ENCODE data around the gene PITX3. TPM values are rescaled to one million over a fixed set of nuclear protein-coding genes. Genes with fewer than 3 reads are reported as not detected.

The PITX3 gene
- polyA plus RNA-seq, 1 of the 3 experiments (the other 2 are of a cell fraction), result not detected

DNA sequence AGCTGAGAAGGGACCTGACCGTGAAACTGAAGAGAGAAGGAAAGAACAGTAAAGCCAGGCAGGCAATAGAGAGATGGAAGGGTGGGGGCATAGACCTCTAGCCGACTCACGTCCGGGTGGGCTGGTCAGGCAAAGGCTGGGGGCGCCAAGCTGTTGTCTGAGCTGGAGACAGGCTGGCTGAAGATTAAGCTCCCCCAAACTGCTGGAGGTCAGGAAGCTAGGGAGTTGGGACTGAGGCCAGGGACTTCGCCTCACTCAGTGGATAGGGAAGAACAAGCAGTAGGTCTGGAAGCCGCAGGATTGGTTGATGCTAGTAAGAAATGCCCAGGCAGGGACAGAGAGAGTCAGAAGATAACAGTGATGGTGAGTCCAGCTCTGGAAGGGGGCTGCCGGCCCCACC, 5.3 kb downstream of the PITX3 start:
- Histone ChIP-seq H3K9me2 (no peaks in the 10 kb centered on the region), H3K27me3 (ENCODE audit: insufficient read depth) (peaks cover 10% of the 10 kb centered on the region; the same call in 1 of the 2 replicates), H4K20me1 (ENCODE audit: insufficient read depth) (no peaks in the 10 kb centered on the region), H3K4me2 (no peak overlapping the region), H3K4me1 (ENCODE audit: control insufficient read depth in 1 of 2, insufficient read depth in 2 of 2, low read depth in 1 of 2, low read length in 1 of 2) (peaks cover 0 to 9% of the 10 kb centered on the region in 2 experiments; a peak in 1 of 4 replicates), H3K79me2 (ENCODE audit: insufficient read depth) (no peaks in the 10 kb centered on the region), H3K4me3 (ENCODE audit: low read depth in 2 of 2, low read length in 1 of 2) (no peak overlapping the region), H3K36me3 (replicated peaks in 1 of 2; ENCODE audit: control insufficient read depth in 1 of 2, insufficient read depth in 2 of 2, low read length in 1 of 2) (no peaks in the 10 kb centered on the region), H2AFZ (ENCODE audit: low read depth) (no peak overlapping the region), H3K9me3 (no peaks in the 10 kb centered on the region), H3F3A (replicated peaks; ENCODE audit: insufficient read depth) (peaks cover 18% of the 10 kb centered on the region), H3K9ac (no peak overlapping the region), H3K27ac (ENCODE audit: low read depth in 2 of 2, low read length in 1 of 2) (no peak overlapping the region)
- POLR2A ChIA-PET, result no interaction called here
- TF ChIP-seq EZH2phosphoT487 (IDR thresholded peaks at IDR 0.05; ENCODE audit: borderline replicate concordance, low read depth) (no peak), FOSL2 (IDR thresholded peaks at IDR 0.05; ENCODE audit: borderline replicate concordance, low read depth) (no peak), RFX5 (IDR thresholded peaks at IDR 0.05; ENCODE audit: low read length) (no peak)
- peak; percentile 12 for DNase-seq
- CTCF ChIA-PET, result interaction anchor here (1.2 to 23.6 kb wide), 6 partner anchors 67 to 164 kb away, joined by 3 to 824 read pairs (median 4); no protein-coding TSS in a partner anchor
- WGBS (ENCODE audit: low lambda C conversion rate), result 81% methylated on average over 7 of the region's 8 CpGs

DNA sequence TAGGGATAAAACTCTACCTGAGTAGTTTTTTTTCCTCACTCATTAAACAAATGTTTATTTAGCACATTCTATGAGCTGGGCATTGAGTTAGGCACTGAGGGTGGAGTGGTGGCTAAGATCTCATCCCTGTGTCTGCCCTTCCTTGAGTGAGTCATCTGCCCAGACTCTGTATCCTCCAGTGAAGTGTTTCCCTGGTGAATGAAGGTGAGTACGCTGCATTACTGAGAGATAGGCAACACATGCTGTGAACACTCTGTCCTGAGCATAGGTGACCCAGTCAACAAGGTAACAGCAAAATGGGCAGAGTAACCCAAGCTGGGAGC, 5.8 kb downstream of the PITX3 start:
- ChIA-PET CTCF (interaction anchor here (1.2 to 23.6 kb wide), 6 partner anchors 66 to 164 kb away, joined by 3 to 824 read pairs (median 4); no protein-coding TSS in a partner anchor), POLR2A (no interaction called here)

DNA sequence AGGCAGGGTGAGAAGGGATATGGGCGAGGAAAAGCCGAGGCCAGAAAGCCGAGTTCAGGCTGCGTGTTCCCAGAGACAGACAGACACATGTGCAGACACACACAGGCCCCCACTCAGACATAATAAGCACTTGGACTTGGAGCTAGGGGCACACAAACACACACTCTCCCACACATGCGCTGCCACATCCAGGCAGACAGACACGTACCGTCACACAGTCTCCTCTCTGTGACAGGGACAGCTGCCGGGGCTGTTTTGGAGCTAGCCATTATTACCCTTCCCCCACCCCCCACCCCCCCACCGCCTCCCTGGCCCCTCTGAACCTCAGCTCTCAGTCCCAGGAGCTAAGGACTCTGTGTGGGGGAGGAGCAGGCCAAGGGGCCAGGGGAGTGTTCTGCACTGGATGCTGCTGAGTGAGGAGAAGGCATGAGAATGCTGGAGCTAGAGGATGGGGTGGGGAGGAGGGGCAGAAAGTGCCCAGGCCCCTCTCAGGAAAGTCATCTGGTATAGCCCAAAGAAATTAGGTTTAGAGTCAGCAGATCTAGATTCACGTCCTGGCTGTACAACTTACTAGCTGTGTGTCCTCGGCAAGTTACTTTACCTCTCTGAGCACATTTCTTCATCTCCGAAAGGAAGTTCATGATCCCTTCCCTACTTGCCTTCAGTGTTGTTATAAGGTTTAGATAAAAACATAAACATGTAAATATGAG, 6.3 kb downstream of the PITX3 start:
- peak; percentile 21 for DNase-seq
- H2AFZ ChIP-seq (ENCODE audit: low read depth), result no peak overlapping the region
- H3K9me3 ChIP-seq, result no peaks in the 10 kb centered on the region
- H3K4me2 ChIP-seq, result no peak overlapping the region
- 84% methylated on average over 12 of the region's 12 CpGs for WGBS (ENCODE audit: low lambda C conversion rate)
- H3F3A ChIP-seq (replicated peaks; ENCODE audit: insufficient read depth), result peaks cover 14% of the 10 kb centered on the region
- H3K4me3 ChIP-seq (ENCODE audit: low read depth in 2 of 2, low read length in 1 of 2), result no peak overlapping the region
- no peaks in the 10 kb centered on the region for H4K20me1 ChIP-seq (ENCODE audit: insufficient read depth)
- CTCF ChIA-PET, result interaction anchor here (0.6 to 23.6 kb wide), 10 partner anchors 9 to 168 kb away, joined by 3 to 824 read pairs (median 4); partner anchors contain the start of gene ELOVL3
- H3K79me2 ChIP-seq (ENCODE audit: insufficient read depth), result no peaks in the 10 kb centered on the region
- no peaks in the 10 kb centered on the region for H3K9me2 ChIP-seq
- no peaks in the 10 kb centered on the region for H3K36me3 ChIP-seq (replicated peaks in 1 of 2; ENCODE audit: control insufficient read depth in 1 of 2, insufficient read depth in 2 of 2, low read length in 1 of 2)
- POLR2A ChIA-PET, result no interaction called here
- H3K27ac ChIP-seq (ENCODE audit: low read depth in 2 of 2, low read length in 1 of 2), result no peak overlapping the region
- peaks cover 0 to 8% of the 10 kb centered on the region in 2 experiments; a peak in 1 of 4 replicates for H3K4me1 ChIP-seq (ENCODE audit: control insufficient read depth in 1 of 2, insufficient read depth in 2 of 2, low read depth in 1 of 2, low read length in 1 of 2)
- H3K27me3 ChIP-seq (ENCODE audit: insufficient read depth), result peaks cover 5% of the 10 kb centered on the region; the same call in 1 of the 2 replicates
- no peak overlapping the region for H3K9ac ChIP-seq
- TF ChIP-seq ELF1 (IDR thresholded peaks at IDR 0.05) (no peak), CHD2 (IDR thresholded peaks at IDR 0.05; ENCODE audit: low read length, partially characterized antibody) (no peak), GABPA (IDR thresholded peaks at IDR 0.05; ENCODE audit: low read depth) (no peak), MEF2A (IDR thresholded peaks at IDR 0.05; ENCODE audit: borderline replicate concordance, low read depth) (no peak), RAD21 (IDR thresholded peaks at IDR 0.05; ENCODE audit: low read length) (no peak), SMC3 (IDR thresholded peaks at IDR 0.05; ENCODE audit: low read depth, low read length) (no peak)
- TF ChIP-seq, protein P1, sequence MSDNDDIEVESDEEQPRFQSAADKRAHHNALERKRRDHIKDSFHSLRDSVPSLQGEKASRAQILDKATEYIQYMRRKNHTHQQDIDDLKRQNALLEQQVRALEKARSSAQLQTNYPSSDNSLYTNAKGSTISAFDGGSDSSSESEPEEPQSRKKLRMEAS (IDR thresholded peaks at IDR 0.05; ENCODE audit: low read depth), result no peak
- TF ChIP-seq, protein P2, sequence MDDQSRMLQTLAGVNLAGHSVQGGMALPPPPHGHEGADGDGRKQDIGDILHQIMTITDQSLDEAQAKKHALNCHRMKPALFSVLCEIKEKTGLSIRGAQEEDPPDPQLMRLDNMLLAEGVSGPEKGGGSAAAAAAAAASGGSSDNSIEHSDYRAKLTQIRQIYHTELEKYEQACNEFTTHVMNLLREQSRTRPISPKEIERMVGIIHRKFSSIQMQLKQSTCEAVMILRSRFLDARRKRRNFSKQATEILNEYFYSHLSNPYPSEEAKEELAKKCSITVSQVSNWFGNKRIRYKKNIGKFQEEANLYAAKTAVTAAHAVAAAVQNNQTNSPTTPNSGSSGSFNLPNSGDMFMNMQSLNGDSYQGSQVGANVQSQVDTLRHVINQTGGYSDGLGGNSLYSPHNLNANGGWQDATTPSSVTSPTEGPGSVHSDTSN (IDR thresholded peaks at IDR 0.05), result no peak

More for the DNA sequence above, 5.8 kb downstream of the PITX3 start:
- Histone ChIP-seq H3K4me2 (no peak overlapping the region), H3F3A (replicated peaks; ENCODE audit: insufficient read depth) (peaks cover 14% of the 10 kb centered on the region), H3K27ac (ENCODE audit: low read depth in 2 of 2, low read length in 1 of 2) (no peak overlapping the region), H2AFZ (ENCODE audit: low read depth) (no peak overlapping the region), H3K9me2 (no peaks in the 10 kb centered on the region), H3K9ac (no peak overlapping the region), H3K36me3 (replicated peaks in 1 of 2; ENCODE audit: control insufficient read depth in 1 of 2, insufficient read depth in 2 of 2, low read length in 1 of 2) (no peaks in the 10 kb centered on the region), H3K4me1 (ENCODE audit: control insufficient read depth in 1 of 2, insufficient read depth in 2 of 2, low read depth in 1 of 2, low read length in 1 of 2) (peaks cover 0 to 7% of the 10 kb centered on the region in 2 experiments; a peak in 1 of 4 replicates), H3K27me3 (ENCODE audit: insufficient read depth) (peaks cover 10% of the 10 kb centered on the region; the same call in 1 of the 2 replicates), H3K9me3 (no peaks in the 10 kb centered on the region), H3K79me2 (ENCODE audit: insufficient read depth) (no peaks in the 10 kb centered on the region), H4K20me1 (ENCODE audit: insufficient read depth) (no peaks in the 10 kb centered on the region), H3K4me3 (ENCODE audit: low read depth in 2 of 2, low read length in 1 of 2) (no peak overlapping the region)
- no peak for DNase-seq
- 92% methylated on average over 1 of the region's 1 CpG for WGBS (ENCODE audit: low lambda C conversion rate)
- TF ChIP-seq NFIC (IDR thresholded peaks at IDR 0.05; ENCODE audit: borderline replicate concordance), result no peak
- 0 out of 2 replicates have a peak, but pooled peaks have one; percentile 8 for TF ChIP-seq FOSL2 (IDR thresholded peaks at IDR 0.05; ENCODE audit: borderline replicate concordance, low read depth)

Measured in SK-N-SH (cell line).